ENCODE data around the gene PSAP. TPM values are rescaled to one million over a fixed set of nuclear protein-coding genes. Genes with fewer than 3 reads are reported as not detected.

Gene PSAP
- total RNA-seq, 1 experiment from 2014 or later = 429 TPM

DNA sequence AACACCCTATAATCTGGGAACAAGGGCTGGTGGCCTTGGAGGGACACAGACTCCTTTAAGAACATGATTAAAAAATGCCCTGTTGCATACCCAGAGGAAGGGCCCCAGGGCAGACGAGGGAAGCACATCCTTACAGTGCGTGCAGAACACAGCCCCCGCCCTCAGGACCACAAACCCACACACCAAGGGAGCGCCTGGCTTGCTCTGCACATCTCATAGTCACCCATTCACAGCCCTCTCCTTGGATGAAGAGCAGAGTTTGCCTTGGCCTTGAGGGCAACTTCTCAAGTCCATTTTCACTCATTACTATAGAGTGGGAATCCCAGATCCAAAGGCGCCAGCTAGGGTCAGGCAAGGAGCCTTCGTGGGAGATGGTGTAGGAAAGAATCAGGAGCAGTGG lies 71.4 kb downstream of the PSAP start:
- BruUV-seq (replicated peaks) = no TSS peak
- no peak overlapping the region for H3K4me3 ChIP-seq (ENCODE audit: low read depth, low read length, poor library complexity, severe bottlenecking)
- ChIA-PET POLR2A (ENCODE audit: low non-redundant PET) (no interaction called here), CTCF (no interaction called here)
- no peaks in the 10 kb centered on the region for H3K36me3 ChIP-seq (ENCODE audit: insufficient read depth, low read length, poor library complexity, severe bottlenecking)
- H3K4me1 ChIP-seq (ENCODE audit: insufficient read depth, low read length, poor library complexity, severe bottlenecking) = no peaks in the 10 kb centered on the region
- no peak overlapping the region for H3K27ac ChIP-seq (ENCODE audit: low read depth, low read length, poor library complexity, severe bottlenecking)
- no peaks in the 10 kb centered on the region for H3K27me3 ChIP-seq (replicated peaks; ENCODE audit: insufficient read depth, low read depth, low read length, poor library complexity)
- no peak for DNase-seq (ENCODE audit: low spot score)
- no peaks in the 10 kb centered on the region for H3K9me3 ChIP-seq (ENCODE audit: low read depth, low read length, poor library complexity, severe bottlenecking)
- TF ChIP-seq, protein P1, sequence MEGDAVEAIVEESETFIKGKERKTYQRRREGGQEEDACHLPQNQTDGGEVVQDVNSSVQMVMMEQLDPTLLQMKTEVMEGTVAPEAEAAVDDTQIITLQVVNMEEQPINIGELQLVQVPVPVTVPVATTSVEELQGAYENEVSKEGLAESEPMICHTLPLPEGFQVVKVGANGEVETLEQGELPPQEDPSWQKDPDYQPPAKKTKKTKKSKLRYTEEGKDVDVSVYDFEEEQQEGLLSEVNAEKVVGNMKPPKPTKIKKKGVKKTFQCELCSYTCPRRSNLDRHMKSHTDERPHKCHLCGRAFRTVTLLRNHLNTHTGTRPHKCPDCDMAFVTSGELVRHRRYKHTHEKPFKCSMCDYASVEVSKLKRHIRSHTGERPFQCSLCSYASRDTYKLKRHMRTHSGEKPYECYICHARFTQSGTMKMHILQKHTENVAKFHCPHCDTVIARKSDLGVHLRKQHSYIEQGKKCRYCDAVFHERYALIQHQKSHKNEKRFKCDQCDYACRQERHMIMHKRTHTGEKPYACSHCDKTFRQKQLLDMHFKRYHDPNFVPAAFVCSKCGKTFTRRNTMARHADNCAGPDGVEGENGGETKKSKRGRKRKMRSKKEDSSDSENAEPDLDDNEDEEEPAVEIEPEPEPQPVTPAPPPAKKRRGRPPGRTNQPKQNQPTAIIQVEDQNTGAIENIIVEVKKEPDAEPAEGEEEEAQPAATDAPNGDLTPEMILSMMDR (conservative IDR thresholded peaks at IDR 0.05; ENCODE audit: low read depth, low read length) = no peak
- no peak for TF ChIP-seq EZH2 (IDR thresholded peaks at IDR 0.05; ENCODE audit: borderline replicate concordance, low read depth, low read length, poor library complexity, severe bottlenecking)
- intact Hi-C loops (cut with micrococcal nuclease; ENCODE audit: unreplicated experiment) = no loop called here

DNA sequence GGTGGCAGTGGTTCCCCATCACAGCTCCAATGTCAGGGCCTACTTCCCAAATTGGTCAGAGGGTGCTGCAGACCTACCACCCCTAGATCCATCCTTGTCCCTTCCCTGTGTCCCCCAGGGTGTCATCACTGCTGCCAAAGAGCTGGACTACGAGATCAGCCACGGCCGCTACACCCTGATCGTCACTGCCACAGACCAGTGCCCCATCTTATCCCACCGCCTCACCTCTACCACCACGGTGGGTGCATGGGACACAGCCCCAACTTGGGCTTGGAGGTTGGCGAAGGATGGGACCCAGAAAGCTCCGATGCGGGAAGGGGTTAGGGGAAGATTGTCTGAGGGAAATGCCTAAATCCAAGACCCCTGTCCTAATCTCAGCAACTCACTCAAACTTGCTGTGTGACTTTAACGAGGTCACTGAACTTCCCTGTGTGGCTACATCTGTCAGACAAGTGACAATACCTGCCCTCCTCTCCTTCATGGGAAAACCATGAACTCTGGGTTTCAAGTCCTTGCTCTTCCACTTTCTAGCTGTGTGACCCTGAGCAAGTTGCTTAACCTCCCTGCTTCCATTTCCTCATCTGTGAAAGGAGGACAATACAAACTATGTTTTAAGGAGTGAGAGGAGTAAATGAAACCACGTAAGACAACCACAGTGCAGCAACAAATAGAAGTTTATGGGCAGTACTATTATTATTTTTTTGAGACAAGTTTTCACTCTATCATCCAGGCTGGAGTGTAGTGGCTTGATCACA lies 72.8 kb downstream of the PSAP start:
- POLR2A ChIA-PET (ENCODE audit: low non-redundant PET) = no interaction called here
- CTCF ChIA-PET = no interaction called here
- intact Hi-C loops (cut with micrococcal nuclease; ENCODE audit: unreplicated experiment) = no loop called here

DNA sequence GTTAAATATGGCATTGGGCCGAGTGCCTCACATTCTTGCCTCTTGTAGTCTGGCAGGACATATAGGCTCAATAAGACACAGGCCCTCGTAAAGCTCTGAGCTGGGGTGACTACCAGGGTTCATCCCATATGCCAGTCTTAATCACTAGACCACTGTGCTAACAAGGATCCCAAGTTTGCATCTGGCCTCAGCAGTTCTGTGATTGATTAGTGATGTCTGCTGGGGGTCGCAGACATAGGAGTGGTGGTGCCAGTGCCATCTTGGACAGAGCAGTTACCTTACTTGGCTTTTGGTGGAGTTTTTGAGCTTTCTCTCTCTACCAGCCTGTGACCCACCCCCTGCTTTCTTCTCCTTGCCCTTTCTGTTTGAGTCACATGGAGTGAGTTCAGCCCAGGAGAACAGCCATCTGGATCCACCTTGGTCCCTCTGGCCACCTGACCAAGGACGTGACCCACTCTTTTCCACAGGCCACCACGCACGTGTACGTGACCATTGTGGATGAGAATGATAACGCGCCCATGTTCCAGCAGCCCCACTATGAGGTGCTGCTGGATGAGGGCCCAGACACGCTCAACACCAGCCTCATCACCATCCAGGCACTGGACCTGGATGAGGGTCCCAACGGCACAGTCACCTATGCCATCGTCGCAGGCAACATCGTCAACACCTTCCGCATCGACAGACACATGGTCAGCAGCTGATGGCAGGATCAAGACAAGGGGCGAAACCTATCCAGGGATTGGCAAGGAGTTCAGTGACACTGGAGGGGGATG lies 73.7 kb downstream of the PSAP start:
- ChIA-PET POLR2A (ENCODE audit: low non-redundant PET) (no interaction called here), CTCF (no interaction called here)
- no peak for DNase-seq (ENCODE audit: low spot score)
- no TSS peak for BruUV-seq (replicated peaks)
- Histone ChIP-seq H3K36me3 (ENCODE audit: insufficient read depth, low read length, poor library complexity, severe bottlenecking) (no peaks in the 10 kb centered on the region), H3K27ac (ENCODE audit: low read depth, low read length, poor library complexity, severe bottlenecking) (no peak overlapping the region), H3K4me3 (ENCODE audit: low read depth, low read length, poor library complexity, severe bottlenecking) (no peak overlapping the region), H3K9me3 (ENCODE audit: low read depth, low read length, poor library complexity, severe bottlenecking) (no peaks in the 10 kb centered on the region), H3K27me3 (replicated peaks; ENCODE audit: insufficient read depth, low read depth, low read length, poor library complexity) (no peaks in the 10 kb centered on the region), H3K4me1 (ENCODE audit: insufficient read depth, low read length, poor library complexity, severe bottlenecking) (no peaks in the 10 kb centered on the region)
- TF ChIP-seq, protein P1 (conservative IDR thresholded peaks at IDR 0.05; ENCODE audit: low read depth, low read length) = no peak
- TF ChIP-seq EZH2 (IDR thresholded peaks at IDR 0.05; ENCODE audit: borderline replicate concordance, low read depth, low read length, poor library complexity, severe bottlenecking) = no peak
- intact Hi-C loops (cut with micrococcal nuclease; ENCODE audit: unreplicated experiment) = no loop called here

More for the DNA sequence above, 72.8 kb downstream of the PSAP start:
- no peaks in the 10 kb centered on the region for H3K4me1 ChIP-seq (ENCODE audit: insufficient read depth, low read length, poor library complexity, severe bottlenecking)
- H3K4me3 ChIP-seq (ENCODE audit: low read depth, low read length, poor library complexity, severe bottlenecking) = no peak overlapping the region
- no peaks in the 10 kb centered on the region for H3K9me3 ChIP-seq (ENCODE audit: low read depth, low read length, poor library complexity, severe bottlenecking)
- no peak for DNase-seq (ENCODE audit: low spot score)
- H3K27ac ChIP-seq (ENCODE audit: low read depth, low read length, poor library complexity, severe bottlenecking) = no peak overlapping the region
- TF ChIP-seq EZH2 (IDR thresholded peaks at IDR 0.05; ENCODE audit: borderline replicate concordance, low read depth, low read length, poor library complexity, severe bottlenecking) = no peak
- TF ChIP-seq, protein P1 (conservative IDR thresholded peaks at IDR 0.05; ENCODE audit: low read depth, low read length) = no peak
- H3K36me3 ChIP-seq (ENCODE audit: insufficient read depth, low read length, poor library complexity, severe bottlenecking) = no peaks in the 10 kb centered on the region
- no peaks in the 10 kb centered on the region for H3K27me3 ChIP-seq (replicated peaks; ENCODE audit: insufficient read depth, low read depth, low read length, poor library complexity)
- BruUV-seq (replicated peaks) = no TSS peak
